HG03039 (cell line): ENCODE measurements around the gene TGM4.

Source experiments
- ATAC-seq: cut with Tn5 transposase; IDR thresholded peaks from one replicate; pipeline ENCODE4 v1.9.1; 2021; ENCODE audit warnings: mild to moderate bottlenecking, moderate library complexity; ENCODE audit not compliant: unreplicated experiment

TGM4 gene

DNA sequence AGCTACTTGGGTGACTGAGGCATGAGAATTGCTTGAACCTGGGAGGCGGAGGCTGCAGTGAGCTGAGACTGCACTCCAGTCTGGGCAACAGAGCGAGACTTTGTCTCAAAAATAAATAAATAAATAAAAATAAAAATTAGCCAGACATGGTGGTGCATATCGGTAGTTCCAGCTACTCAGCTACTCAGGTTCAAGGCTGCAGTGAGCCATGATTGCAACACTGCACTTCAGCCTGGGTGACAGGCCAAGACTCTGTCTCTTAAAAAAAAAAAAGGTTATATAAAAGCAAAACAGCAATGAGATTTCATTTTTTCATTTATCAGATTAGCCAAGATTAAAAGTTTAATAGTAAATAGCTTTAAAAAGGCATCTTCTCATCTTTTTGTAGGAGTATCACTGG lies 2.9 kb downstream of the TGM4 start:
- ATAC-seq = no peak

DNA sequence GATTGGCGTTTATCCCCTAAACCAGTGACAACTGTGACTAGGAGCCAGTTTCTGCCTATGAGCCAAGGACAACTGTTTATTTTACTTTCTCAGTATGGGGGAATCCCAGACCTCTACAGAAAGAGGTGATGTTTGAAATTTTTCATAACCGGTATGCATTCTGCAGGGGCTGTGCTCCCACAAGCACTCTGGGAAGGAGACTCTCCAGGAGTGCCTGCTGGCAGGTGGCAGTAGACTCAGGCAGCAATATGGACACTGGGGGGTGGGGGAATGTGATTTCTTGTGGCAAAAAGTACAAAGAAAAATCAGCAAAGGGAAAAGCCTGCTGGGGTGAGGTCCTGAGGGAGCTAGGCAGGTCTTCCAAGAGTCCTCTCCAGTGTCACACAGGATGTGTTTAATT lies 5.9 kb downstream of the TGM4 start:
- ATAC-seq = no peak

DNA sequence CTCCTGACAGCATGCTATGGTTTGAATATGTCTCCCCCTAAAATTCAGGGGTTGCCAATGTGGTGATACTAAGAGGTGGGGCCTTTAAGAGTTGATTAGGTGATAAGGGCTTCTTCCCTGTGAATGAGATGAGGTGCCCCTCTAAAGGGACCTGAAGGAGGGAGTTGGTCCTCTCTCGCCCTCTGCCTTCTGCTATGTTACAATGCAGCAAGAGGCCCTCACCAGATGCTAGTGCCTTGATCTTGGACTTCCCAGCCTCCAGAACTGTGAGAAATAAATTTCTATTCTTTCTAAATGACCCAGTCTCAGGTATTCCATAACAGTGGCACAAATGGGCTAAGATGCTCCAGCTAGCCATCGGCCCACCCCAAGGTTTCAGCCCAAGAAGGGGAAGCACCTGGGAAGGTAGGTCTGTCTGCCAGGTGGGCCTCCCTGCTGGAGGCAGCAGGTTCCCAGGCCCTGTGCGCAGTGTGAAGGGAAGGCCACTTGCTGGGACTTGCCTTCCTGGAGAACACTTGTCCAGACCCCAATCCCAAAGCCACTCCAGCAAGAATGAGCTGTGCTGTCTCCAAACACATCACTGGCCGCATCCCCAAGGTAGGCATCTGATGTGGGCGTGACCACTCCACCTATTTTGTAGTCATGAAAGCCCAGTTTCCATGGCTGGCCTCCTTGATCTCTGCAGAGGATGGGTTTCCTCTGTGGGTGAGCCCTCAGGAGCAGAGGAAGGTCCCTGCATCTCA lies 9.0 kb downstream of the TGM4 start:
- ATAC-seq = no peak

GRCh38 chr3:44883999-44884431 lies 9.6 kb downstream of the TGM4 start:
- ATAC-seq = no peak

DNA sequence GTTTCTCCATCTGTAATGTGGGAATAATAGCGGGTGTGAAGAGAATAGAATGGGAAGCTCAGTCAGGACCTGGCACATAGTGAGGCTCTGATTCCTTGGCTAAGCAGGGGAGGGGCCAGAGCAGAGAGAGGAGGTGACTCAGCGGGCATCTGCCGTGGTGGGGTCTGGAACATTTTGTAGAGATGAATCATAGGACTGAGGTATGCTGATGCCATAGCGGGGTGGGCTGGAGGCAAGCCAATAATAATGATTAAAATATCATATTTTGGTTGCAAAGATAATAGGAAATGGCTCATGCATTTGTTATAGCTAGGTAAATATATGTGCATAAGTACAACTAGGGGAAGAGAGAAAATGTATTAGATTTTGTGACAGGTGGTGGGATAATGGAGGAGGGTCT lies 11.2 kb downstream of the TGM4 start:
- ATAC-seq = no peak

- no peak for ATAC-seq
Measured at GRCh38 chr3:44886561-44886960, 12.2 kb downstream of the TGM4 start.

DNA sequence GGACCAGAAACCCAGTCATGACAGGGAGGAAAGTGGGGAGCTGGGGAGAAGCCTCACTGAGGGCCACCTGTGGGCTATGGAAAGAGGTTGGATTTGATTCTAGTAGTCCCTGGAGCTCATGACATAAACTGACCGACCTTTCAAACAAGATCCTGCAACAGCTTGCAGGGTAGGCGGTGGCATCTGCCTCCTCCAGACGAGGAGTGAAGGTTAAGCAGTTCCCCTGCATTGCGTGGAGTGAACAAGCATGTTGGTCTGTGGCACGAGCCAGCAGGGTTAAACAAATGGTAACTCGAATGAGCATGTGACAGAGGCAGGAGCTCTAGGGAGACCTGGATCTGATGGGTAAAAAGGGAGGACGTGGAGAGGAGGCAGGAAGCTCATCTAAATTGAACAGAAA lies 12.7 kb downstream of the TGM4 start:
- no peak for ATAC-seq

DNA sequence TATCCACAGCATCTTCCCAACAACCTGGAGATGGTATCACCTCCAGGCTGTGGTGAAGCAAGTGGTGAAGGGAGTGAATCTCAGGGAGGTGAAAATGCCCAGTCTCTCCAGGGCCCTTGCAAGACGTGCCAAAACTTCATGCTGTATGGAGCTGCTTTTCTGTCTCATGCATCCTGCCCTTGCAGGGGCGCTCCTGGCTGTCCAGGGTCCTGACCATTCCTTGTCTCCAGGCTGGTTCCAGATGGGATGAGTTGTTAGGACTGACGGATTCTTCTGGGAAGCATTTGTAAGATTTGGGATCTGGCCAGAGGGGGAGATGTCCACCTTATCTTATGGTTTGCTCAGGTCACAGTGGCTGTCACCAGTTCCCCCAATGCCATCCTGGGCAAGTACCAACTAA lies 15.8 kb downstream of the TGM4 start:
- ATAC-seq = no peak

- ATAC-seq = no peak
Measured at GRCh38 chr3:44890852-44891251, 16.4 kb downstream of the TGM4 start.

GRCh38 chr3:44892689-44893088 lies 18.3 kb downstream of the TGM4 start:
- no peak for ATAC-seq

GRCh38 chr3:44893097-44893496 lies 18.7 kb downstream of the TGM4 start:
- no peak for ATAC-seq

DNA sequence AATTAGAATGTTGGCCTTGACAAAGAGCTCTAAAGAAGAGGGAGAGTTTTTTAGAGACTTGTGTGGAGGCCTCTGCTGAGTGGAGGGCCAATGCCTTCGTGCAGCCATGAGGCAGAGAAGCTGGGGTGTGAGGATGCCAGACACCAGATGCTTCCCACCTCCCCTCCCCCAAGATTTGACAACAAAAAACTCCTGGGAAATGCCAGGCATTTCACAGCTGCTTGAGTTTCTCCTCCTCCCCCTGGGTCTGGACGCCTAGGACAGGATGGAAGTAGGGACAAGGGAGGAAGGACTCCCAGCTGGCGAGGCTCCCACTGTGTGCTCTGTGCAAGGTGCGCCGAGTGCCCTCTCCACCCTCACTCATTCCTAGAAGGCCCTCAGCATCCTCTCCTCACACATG lies 20.1 kb downstream of the TGM4 start:
- no peak for ATAC-seq

DNA sequence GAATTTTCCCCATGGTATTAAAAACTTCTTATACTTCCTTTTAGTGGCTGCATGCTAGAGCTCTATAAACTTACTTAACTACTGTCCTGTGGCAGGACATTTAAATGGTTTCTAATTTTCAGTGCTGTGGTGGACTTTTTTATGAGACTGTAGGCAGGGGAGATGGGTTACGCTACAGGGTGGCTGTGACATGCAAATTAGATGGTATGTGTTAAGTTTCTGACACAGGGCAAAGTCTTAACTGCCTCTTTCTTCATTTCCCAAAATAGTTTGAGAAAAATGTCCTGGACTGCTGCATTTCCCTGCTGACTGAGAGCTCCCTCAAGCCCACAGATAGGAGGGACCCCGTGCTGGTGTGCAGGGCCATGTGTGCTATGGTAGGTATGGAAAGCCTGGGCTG lies 22.0 kb downstream of the TGM4 start:
- ATAC-seq = no peak

DNA sequence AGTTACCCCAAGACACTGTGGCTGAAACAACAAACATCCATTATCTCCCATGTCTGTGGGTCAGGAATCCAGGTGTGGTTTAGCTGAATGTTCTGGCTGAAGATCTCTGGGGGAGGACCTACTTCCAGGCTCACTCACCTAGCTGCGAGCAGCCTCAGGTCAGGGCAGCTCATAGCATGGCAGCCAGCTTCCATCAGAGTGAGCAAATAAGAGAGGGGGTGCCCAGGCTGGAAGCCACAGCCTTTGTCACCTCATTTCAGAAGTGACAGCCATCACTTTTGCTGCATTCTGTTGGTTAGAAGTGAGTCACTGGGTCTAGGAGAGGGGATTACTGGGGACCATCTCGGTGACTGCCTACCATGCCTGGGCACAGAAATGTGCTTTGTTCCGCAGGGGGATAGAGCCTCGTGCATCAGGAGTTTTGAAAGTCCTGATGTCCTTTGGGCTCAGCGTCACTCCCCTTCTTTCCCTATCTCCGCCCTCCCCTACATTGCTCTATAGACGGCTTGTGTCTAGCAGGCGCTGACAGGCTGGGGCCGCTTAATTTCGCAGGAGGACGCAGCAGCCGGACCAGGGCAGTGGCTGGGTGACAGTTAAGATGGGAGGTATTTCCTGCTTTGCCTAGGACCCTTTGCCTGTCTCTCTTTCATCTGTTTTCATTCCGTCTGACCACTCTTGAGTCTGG lies 25.4 kb downstream of the TGM4 start:
- ATAC-seq = no peak

DNA sequence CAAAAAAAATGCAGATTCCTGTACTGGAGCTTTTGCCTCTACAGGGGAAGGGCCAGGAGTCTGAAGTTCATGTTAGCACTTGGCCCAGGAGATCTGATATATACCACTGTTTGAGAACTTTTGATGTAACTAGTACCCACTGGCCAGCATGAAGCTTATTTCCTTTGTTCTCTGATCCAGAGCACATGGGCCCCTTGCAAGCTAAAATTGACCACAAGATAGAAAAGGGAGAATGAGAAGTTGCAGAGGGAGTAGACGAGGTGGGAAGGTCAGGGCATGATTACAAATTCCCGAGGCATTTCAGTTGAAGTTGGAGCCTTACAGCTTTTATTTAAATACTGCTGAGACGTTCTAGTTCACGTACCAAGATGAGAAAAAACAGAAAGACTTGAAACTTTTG lies 28.2 kb downstream of the TGM4 start:
- ATAC-seq = no peak

DNA sequence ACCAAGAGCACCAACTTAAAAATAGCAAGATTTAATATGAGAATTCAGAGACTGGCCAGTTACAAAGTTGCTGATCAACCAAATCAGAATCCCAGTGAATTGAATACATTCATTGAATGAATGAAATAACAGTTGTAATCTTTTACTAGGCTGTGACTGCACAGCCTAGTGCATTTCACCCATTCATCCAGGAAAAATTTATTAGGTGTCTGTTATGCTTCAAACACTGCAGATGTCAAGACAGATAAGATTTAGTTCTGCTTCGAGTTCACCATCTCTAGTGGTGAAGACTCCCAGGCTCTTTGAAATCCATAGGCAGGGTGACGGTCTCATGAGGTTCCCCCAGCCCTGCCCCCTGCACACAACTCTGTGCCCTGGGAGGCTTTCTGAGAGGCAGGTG lies 28.9 kb downstream of the TGM4 start:
- no peak for ATAC-seq

- no peak for ATAC-seq
Measured at GRCh38 chr3:44903751-44904150, 29.3 kb downstream of the TGM4 start.

DNA sequence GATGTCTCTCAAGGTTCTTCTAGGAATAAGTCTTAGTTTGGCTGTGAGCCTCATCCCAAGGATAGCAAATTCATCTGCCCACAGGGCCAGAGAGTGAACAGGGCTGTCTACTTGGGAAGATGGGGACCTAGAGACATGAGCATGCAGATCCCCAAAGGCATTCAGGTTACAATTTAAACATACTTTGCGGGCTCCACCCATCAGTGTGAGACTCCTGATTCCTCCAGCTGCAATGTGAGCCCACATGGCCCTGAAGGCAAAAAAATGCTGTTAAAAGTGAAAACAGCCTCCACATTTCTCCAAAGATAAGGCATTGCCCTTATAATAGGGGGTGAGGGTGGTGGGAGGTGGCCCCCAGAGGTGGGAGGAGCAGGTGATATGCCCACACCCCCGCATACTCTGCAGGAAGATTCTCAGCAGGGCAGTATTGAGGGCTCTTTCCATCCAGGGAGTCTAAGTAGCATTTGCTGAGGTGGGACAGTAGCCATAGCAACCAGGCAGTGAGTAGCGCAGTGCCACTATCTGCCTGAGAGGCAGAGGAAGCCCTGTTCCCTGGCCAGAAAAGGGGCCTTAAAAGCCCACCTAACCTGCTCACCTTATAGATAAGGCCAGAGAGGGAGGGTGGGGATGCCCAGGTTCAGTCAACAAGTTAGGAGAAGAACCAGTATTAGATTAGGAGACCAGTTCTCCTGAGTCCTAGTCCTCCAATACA lies 31.2 kb downstream of the TGM4 start:
- ATAC-seq = no peak

DNA sequence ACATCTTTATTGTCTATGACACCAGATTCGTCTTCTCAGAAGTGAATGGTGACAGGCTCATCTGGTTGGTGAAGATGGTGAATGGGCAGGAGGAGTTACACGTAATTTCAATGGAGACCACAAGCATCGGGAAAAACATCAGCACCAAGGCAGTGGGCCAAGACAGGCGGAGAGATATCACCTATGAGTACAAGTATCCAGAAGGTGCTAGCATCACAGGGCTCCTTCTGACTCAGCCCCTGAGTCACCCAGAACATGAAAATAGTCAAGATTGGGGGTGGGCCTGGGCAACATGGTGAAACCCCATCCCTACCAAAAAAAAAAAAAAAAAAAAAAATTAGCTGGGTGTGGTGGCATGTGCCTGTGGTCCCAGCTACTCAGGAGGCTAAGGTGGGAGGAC lies 32.6 kb downstream of the TGM4 start:
- ATAC-seq = no peak

DNA sequence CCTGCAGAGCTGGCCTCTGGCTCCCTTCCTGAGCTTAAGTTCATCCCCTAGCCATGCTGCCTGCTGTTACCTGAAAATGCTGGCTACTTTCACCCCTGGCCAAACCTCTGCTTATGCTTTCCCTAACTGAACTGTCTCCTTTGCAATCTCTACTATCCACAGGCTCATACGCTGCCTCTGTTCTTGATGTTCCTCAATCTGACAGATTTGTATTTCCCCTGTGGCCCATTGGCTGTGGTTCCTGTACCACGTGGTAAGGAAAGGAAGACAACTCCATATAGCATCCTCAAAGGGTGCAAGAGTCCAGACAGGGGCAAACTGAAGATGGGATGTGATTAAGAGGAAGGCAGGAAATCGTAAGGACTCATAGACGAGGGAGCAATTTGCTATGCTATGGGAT lies 33.2 kb downstream of the TGM4 start:
- ATAC-seq = no peak

DNA sequence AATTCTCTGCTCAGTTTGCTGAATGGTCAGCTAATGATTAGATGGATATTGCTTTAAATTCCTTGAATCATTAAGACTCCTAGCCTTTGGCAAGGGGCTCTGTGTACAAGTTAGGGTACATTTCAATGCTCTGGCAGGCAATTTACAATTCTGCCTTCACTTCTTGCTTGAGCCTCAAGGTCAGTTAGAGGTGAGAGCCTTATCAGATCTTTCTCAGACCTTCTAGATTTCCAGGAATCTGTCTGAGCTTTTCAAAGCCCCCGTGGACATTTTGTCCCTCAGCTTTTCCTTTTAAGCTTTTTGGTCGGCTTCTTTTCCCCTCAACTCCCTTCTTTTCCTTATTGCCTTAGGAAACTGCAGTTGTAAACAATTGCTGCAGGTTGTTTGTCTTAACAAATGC lies 34.7 kb downstream of the TGM4 start:
- no peak for ATAC-seq

DNA sequence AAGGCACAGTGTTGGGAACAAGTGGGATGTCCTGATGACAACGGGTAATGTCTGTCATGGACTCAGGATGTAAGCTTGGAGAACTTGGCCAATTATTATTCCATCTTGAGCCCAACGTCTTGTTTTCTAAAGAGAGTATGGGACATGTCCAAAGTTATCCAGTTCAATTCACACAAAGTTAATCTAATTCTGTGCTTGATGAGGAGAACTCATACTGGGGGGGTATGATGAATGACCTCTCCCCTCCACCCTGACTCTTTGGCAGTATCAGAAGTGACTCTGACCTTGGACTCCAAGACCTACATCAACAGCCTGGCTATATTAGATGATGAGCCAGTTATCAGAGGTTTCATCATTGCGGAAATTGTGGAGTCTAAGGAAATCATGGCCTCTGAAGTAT lies 36.3 kb downstream of the TGM4 start:
- ATAC-seq = no peak
